Smooth muscle cell (in vitro differentiated cells): Measurements from ENCODE around the gene SHLD1. TPM values are rescaled to one million over a fixed set of nuclear protein-coding genes. Genes with fewer than 3 reads are reported as not detected.
"Not testable (repeated sequence)": the region's sequence is repeated elsewhere in the genome, so short reads cannot be mapped to it uniquely, and the experiment has no call there.

Experiments
- DNase-seq: peaks from one replicate; lab custom pipeline; 2025; ENCODE audit not compliant: unreplicated experiment; lab: John Stamatoyannopoulos, UW
- H2AFZ ChIP-seq: fragments of 200-600 bp; sonication (generic); 2 replicates; pipeline ENCODE4 v1.6.0; 2016; ENCODE audit warnings: antibody characterized with exemption, low read depth, mild to moderate bottlenecking
- H3F3A ChIP-seq: fragments of 200-600 bp; sonication (generic); 2 replicates; pipeline ENCODE4 v1.6.0; 2017; ENCODE audit warnings: antibody characterized with exemption, low read depth
- H3K27ac ChIP-seq: fragments of 200-600 bp; sonication (generic); 2 replicates; pipeline ENCODE4 v1.5.1; 2016; ENCODE audit warnings: low read depth, mild to moderate bottlenecking
- H3K27me3 ChIP-seq: fragments of 200-600 bp; sonication (generic); 2 replicates; pipeline ENCODE4 v1.6.1; 2016; ENCODE audit warnings: low read depth, mild to moderate bottlenecking
- H3K36me3 ChIP-seq: fragments of 200-600 bp; sonication (generic); 2 replicates; pipeline ENCODE4 v1.5.1; 2016; ENCODE audit warnings: low read depth
- H3K4me1 ChIP-seq: fragments of 200-600 bp; sonication (generic); 2 replicates; pipeline ENCODE4 v1.5.1; 2016; ENCODE audit warnings: low read depth
- H3K4me2 ChIP-seq: fragments of 200-600 bp; sonication (generic); 2 replicates; pipeline ENCODE4 v1.6.0; 2016; ENCODE audit warnings: mild to moderate bottlenecking
- H3K4me3 ChIP-seq: fragments of 200-600 bp; sonication (generic); 2 replicates; pipeline ENCODE4 v1.5.1; 2016; ENCODE audit warnings: mild to moderate bottlenecking
- H3K79me2 ChIP-seq: fragments of 200-600 bp; sonication (generic); 2 replicates; pipeline ENCODE4 v1.6.0; 2016; ENCODE audit warnings: low read depth, mild to moderate bottlenecking
- H3K9ac ChIP-seq: fragments of 200-600 bp; sonication (generic); 2 replicates; pipeline ENCODE4 v1.6.0; 2016; ENCODE audit warnings: low read depth
- H3K9me3 ChIP-seq: fragments of 200-600 bp; sonication (generic); replicated peaks from 2 replicates; pipeline ENCODE4 v1.5.1; 2016; ENCODE audit warnings: low read depth
- H4K20me1 ChIP-seq: fragments of 200-600 bp; sonication (generic); 2 replicates; pipeline ENCODE4 v1.6.0; 2016; ENCODE audit warnings: low read depth
- WGBS: methylation state at CpG from one replicate; pipeline ENCODE4 v1.1.7; 2016; ENCODE audit warnings: low lambda C conversion rate; 5-methylcytosine and 5-hydroxymethylcytosine counted together
- polyA plus RNA-seq: library from polyadenylated mRNA; unstranded; fragments of >200 nt; fragmentation: Nextera tagmentation; extraction: Ambion mirVana; gene quantifications from 2 replicates; pipeline ENCODE4 v1.2.1, GENCODE V29; 2016
- total RNA-seq: library from RNA; depleted of rRNA; stranded (reverse); fragments of >200 nt; gene quantifications from 2 replicates; pipeline ENCODE4 v1.2.3, GENCODE V29; 2014
- TF ChIP-seq, protein P1 (sequence below): fragments of 200-600 bp; sonication (generic); IDR thresholded peaks from 2 replicates; pipeline ENCODE4 v1.5.1; 2017; ENCODE audit warnings: borderline replicate concordance, mild to moderate bottlenecking, antibody characterized with exemption; ENCODE audit not compliant: insufficient read depth, poor library complexity, severe bottlenecking

The SHLD1 gene
- total and polyA plus RNA-seq, 2 experiments from 2014 or later, result 3.3 to 3.7 TPM

DNA sequence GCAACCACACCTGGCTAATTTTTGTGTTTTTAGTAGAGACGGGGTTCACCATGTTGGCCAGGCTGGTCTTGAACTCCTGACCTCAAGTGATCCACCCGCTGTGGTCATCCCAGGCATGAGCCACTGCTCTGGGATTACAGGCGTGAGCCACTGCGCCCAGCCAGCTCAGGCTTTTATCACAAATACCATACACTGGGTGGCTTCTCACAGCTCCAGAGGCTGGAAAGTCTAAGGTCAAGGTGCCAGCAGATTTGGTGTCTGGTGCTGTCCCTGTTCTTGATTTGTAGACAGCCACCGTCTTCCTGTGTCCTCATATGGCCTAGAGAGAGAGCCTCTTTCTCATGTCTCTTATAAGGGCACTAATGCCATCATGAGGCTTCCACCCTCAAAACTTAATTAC is 25.9 kb downstream of the SHLD1 start:
- Histone ChIP-seq H3K9me3 (no peaks in the 10 kb centered on the region), H3K4me2 (no peak overlapping the region), H3F3A (no peaks in the 10 kb centered on the region), H3K4me3 (no peak overlapping the region), H3K36me3 (no peaks in the 10 kb centered on the region), H3K4me1 (no peaks in the 10 kb centered on the region), H3K9ac (no peak overlapping the region), H3K27me3 (no peaks in the 10 kb centered on the region), H2AFZ (no peak overlapping the region), H3K79me2 (no peaks in the 10 kb centered on the region), H3K27ac (no peak overlapping the region), H4K20me1 (no peaks in the 10 kb centered on the region)
- DNase-seq, result no peak
- 96% methylated on average over 5 of the region's 5 CpGs for WGBS
- TF ChIP-seq, protein P1, sequence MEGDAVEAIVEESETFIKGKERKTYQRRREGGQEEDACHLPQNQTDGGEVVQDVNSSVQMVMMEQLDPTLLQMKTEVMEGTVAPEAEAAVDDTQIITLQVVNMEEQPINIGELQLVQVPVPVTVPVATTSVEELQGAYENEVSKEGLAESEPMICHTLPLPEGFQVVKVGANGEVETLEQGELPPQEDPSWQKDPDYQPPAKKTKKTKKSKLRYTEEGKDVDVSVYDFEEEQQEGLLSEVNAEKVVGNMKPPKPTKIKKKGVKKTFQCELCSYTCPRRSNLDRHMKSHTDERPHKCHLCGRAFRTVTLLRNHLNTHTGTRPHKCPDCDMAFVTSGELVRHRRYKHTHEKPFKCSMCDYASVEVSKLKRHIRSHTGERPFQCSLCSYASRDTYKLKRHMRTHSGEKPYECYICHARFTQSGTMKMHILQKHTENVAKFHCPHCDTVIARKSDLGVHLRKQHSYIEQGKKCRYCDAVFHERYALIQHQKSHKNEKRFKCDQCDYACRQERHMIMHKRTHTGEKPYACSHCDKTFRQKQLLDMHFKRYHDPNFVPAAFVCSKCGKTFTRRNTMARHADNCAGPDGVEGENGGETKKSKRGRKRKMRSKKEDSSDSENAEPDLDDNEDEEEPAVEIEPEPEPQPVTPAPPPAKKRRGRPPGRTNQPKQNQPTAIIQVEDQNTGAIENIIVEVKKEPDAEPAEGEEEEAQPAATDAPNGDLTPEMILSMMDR, result no peak

DNA sequence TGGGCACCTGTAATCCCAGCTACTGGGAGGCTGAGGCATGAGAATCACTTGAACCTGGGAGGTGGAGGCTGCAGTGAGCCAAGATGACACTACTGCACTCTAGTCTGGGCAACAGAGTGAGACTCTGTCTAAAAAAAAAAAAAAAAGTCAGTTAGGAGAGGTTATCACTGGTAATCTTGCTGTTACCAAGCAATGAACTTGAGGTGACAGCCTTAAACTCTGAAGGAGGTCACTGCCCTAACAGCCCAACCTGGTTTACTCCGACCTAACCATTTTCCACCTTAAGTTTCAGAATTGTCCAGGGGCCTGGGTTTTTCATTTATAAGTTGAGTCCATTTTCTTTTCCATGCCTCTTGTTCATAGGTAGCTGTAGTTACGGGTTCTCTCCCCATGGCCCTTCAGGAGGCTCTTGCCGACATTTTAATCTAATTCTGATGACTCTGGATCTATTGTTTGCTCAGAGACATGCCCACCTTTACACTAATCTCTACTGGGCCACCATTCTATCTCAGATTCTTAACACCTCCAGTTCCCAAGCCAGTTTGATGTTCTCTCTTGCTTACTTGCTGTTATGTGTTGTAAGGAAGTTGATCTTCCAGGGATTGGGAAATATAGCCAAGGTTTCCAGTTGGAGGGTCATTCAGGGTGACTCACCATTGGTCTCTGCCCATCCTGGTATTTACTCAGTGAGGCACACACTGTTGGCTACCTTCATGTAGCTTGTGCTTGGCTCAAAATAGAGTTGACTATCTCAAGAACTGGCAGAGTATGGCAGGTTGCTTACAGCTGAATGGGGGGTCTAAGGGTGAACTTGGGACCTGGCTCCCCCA is 29.1 kb downstream of the SHLD1 start:
- no peak overlapping the region for H3K4me2 ChIP-seq
- TF ChIP-seq, protein P1, result no peak
- H4K20me1 ChIP-seq, result no peaks in the 10 kb centered on the region
- no peaks in the 10 kb centered on the region for H3K36me3 ChIP-seq
- H3K4me1 ChIP-seq, result no peaks in the 10 kb centered on the region
- 97% methylated on average over 3 of the region's 3 CpGs for WGBS
- no peaks in the 10 kb centered on the region for H3K27me3 ChIP-seq
- no peaks in the 10 kb centered on the region for H3F3A ChIP-seq
- no peak overlapping the region for H2AFZ ChIP-seq
- no peaks in the 10 kb centered on the region for H3K9me3 ChIP-seq
- no peak overlapping the region for H3K27ac ChIP-seq
- no peaks in the 10 kb centered on the region for H3K79me2 ChIP-seq
- no peak overlapping the region for H3K4me3 ChIP-seq
- no peak for DNase-seq
- H3K9ac ChIP-seq, result no peak overlapping the region

- Histone ChIP-seq H3K9ac (no peak overlapping the region), H3K79me2 (no peaks in the 10 kb centered on the region), H3K4me2 (no peak overlapping the region), H4K20me1 (no peaks in the 10 kb centered on the region), H3K27ac (no peak overlapping the region), H3K36me3 (no peaks in the 10 kb centered on the region), H3K4me1 (no peaks in the 10 kb centered on the region), H3K27me3 (no peaks in the 10 kb centered on the region), H2AFZ (no peak overlapping the region), H3K4me3 (no peak overlapping the region), H3K9me3 (no peaks in the 10 kb centered on the region), H3F3A (no peaks in the 10 kb centered on the region)
- 74% methylated on average over 2 of the region's 2 CpGs for WGBS
- TF ChIP-seq, protein P1, result no peak
- no peak for DNase-seq
Measured at GRCh38 chr20:5780846-5781217, 30.6 kb downstream of the SHLD1 start.

DNA sequence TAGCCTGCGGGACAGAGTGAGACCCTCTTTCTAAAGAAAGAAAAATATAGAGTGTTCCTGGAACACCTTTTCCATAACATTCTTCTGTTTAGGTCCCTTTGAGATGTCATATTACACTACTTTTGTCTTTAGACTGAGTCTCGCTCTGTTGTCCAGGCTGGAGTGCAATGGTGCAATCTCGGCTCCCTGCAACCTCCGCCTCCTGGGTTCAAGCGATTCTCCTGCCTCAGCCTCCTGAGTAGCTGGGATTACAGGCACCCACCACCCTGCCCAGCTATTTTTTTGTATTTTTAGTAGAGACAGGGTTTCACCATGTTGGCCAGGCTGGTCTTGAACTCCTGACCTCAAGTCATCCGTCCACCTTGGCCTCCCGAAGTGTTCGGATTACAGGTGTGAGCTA is 31.2 kb downstream of the SHLD1 start:
- H3K4me1 ChIP-seq, H3K4me2 ChIP-seq, H3K4me3 ChIP-seq, H3K79me2 ChIP-seq, H3K27me3 ChIP-seq, H3K9me3 ChIP-seq, H3K36me3 ChIP-seq, DNase-seq, H3F3A ChIP-seq, H3K9ac ChIP-seq, H2AFZ ChIP-seq, H3K27ac ChIP-seq, H4K20me1 ChIP-seq: not testable (repeated sequence)
- 71% methylated on average over 8 of the region's 8 CpGs for WGBS
